HG03159 (cell line): ENCODE measurements around the gene CRYBB2.
"Not testable (repeated sequence)": the region's sequence is repeated elsewhere in the genome, so short reads cannot be mapped to it uniquely, and the experiment has no call there.

Experiments used
- ATAC-seq: cut with Tn5 transposase; IDR thresholded peaks from one replicate; pipeline ENCODE4 v1.9.1; 2021; ENCODE audit warnings: mild to moderate bottlenecking, moderate library complexity; ENCODE audit not compliant: unreplicated experiment

The CRYBB2 gene, protein sequence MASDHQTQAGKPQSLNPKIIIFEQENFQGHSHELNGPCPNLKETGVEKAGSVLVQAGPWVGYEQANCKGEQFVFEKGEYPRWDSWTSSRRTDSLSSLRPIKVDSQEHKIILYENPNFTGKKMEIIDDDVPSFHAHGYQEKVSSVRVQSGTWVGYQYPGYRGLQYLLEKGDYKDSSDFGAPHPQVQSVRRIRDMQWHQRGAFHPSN

DNA sequence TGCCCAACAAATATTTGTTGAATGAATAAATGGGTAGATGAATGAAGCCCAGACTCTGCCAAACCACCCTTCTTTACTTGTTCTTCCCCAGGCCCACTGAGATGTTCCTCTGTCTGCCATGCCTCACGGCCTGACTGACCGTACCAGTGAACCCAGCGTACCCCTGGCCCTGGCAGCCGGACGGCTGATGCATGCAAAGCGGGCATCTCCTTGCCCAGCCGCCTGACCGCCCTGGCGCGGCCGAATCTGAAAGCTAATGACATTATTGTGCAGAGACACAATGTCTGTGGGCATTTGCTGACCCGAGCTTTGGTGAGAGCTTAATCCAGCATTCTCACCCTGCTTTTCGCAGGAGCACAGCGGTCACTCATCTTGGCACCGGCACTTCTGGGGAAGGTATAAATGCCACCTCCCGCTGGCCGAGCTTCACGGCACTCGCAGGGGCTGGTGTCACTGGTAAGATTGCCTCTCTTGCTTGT lies at the start of gene CRYBB2:
CRYBB2 (plus strand) TSS at position 429 of the 479 bp plus-strand sequence. CDS start 1,791 bp downstream, outside the sequence.
- ATAC-seq = no peak

GRCh38 chr22:25170426-25170980 lies 48.9 kb upstream of the CRYBB2 start:
- no peak for ATAC-seq

GRCh38 chr22:25172153-25172552 lies 47.3 kb upstream of the CRYBB2 start:
- ATAC-seq = no peak

DNA sequence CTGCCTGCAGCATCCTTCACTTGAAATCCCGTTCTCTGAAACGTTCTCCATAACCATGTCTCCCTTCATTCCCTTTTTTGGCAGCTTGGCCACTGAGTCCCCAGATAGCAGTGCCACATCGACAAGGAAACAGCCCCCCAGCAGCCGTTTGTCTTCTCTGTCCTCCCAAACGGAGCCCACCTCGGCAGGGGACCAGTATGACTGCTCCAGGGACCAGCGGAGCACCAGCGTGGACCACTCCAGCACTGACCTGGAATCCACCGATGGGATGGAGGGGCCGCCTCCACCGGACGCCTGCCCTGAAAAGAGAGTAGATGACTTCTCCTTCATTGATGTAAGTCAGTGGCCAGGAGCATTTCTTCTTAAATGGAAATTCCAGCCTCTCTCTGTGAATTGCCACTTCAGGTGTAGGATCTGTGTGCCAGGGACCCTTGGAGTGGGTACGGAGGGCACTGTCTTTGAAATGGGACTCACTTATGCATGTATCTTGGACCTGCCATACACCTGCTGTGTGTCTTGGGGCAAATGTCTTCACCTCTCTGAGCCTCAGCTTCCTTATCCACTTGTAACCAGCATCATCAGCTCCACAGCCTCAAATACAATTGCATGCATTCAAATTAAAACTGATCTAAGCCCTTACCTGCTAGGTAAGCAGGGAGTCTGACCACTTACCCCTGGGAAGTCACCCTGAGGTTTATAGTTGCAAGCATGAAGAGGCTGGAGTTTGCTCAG lies 45.1 kb upstream of the CRYBB2 start:
- ATAC-seq = no peak

DNA sequence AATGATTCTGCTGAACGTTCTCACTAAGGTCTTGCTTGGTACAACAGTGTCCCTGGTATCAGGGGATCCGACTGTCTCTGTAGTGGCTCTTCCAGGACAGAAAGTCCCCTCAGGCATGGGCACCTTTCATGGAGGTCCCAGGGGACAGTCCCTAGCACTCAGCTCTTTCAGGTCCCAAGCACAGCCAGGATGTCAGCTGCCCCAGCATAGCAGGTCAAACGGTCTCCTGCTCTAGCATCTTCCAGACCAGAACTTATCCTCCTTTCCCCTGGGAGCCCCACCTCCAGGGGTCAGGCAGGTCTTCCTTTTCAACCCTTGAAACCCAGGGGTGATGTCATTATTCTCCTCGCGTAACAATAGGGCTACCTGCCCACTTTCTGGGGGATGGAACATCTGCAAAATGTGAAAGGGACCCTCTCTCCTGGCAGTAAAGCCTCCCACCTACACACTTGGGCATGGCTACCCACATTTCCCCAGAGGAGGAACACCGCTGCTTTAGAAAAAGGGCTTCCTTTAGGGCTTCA lies 44.5 kb upstream of the CRYBB2 start:
- ATAC-seq = no peak

- no peak for ATAC-seq
These were observed 43.3 kb upstream of the CRYBB2 start for GRCh38 chr22:25176175-25176574.

GRCh38 chr22:25176799-25177198 lies 42.6 kb upstream of the CRYBB2 start:
- ATAC-seq = no peak

DNA sequence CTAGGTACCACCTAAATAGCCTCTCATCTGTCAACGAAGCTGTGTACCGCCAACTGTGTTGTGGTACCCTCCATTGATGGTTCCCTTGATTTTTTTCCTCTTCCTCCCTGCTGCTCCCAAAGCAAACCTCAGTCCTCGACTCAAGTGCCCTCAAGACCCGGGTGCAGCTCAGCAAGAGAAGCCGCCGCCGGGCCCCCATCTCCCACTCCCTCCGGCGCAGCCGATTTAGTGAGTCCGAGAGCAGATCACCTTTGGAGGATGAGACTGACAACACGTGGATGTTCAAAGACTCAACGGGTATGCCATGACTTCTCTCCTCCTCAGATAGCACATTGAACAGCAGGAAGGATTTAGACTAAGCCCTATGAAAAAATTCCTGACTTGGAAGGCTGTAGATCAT lies 42.2 kb upstream of the CRYBB2 start:
- no peak for ATAC-seq

GRCh38 chr22:25177895-25178294 lies 41.5 kb upstream of the CRYBB2 start:
- ATAC-seq = no peak

DNA sequence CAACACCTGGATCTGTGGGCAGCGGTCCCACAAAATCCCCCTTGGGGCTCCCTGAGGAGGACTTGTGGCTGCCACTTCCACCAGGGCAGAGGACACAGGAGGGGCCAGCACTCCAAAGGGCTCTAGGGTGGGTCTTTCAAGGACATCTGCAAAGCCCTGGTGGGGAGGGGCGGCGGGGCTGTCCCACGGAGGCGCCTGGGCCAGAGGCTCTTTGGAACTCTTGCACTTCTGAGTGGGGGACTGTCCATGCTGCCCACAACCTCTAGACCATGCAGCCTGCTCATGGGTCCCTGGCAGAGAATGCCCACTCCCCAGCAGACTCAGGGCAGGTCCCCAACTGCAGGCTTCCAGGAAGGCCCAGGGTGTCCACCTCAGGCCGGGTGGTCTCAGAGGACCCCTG lies 41.1 kb upstream of the CRYBB2 start:
- ATAC-seq = not testable (repeated sequence)

- ATAC-seq = not testable (repeated sequence)
These were observed 40.4 kb upstream of the CRYBB2 start for GRCh38 chr22:25178869-25179631.

DNA sequence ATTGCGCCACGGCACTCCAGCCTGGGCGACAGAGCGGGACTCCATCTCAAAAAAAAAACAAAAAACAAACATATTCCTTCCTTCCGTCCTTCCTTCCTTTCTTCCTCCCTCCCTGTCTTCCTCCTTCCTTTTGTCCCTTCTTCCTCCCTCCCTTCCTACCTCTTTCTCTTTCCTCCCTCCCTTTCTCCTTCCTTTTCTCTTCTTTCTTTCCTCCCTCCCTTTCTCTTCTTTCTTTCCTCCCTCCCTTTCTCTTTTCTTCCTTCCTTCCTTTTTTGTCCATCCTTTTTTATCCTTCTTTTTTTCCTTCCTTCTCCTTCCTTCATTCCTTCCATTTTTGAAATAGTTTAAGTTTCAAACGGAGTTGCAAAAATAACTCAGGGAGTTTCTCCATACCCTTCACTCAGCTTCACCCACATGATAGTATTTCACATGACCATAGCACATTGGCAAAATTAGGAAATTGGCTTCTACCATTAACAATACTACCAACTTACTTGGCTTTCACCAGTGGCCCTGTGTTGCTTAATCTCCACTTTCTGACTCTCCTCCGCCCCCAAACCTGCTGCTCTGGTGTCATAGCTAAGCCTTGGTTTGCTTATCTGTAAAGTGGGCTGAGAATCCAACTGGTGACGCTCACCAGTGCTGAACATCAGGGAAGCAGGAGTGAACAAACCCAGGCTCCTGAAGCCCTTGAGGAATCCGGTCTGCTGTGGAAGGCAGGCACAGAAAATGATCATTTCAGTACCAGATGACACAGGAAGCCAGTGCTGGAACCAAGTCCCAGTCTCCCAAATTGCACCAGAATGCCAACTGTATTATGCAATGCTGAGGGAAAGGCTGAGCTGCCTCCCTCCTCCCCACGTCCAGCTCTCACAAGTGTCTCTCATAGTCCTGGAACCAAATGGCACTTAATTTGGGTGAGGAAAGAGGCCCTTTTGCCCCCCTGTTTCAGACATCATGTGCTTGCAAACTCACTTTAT lies 37.0 kb upstream of the CRYBB2 start:
- ATAC-seq = no peak

GRCh38 chr22:25183949-25184619 lies 35.4 kb upstream of the CRYBB2 start:
- ATAC-seq = no peak

- no peak for ATAC-seq
These were observed 33.3 kb upstream of the CRYBB2 start for GRCh38 chr22:25186140-25186539.

- ATAC-seq = no peak
These were observed 32.0 kb upstream of the CRYBB2 start for GRCh38 chr22:25187469-25187868.

- no peak for ATAC-seq
These were observed 27.0 kb upstream of the CRYBB2 start for GRCh38 chr22:25192406-25192805.

GRCh38 chr22:25193130-25193529 lies 26.3 kb upstream of the CRYBB2 start:
- no peak for ATAC-seq

GRCh38 chr22:25193548-25193947 lies 25.9 kb upstream of the CRYBB2 start:
- no peak for ATAC-seq

GRCh38 chr22:25196326-25196725 lies 23.1 kb upstream of the CRYBB2 start:
- ATAC-seq = no peak
